ENCODE measurements around the gene PRSS56.

DNA sequence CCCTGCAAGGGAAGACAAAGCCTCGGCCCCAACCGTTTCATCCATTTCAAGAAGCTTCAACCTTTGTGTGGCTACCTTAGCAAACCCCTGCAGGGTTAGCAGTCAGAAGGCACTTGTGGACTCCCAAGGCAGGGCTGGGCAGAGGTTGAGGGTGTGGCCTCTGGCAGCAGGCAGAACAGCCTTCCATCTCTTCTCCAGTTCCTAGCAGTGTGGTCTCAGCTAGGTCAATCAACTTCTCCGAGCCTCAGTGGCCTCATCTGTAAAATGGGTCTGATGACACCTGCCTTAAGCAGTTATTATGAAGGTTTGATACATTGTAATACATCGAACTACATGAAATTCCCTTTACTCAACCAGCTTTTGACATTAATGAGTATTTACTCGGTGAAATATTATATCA lies 6.8 kb upstream of the PRSS56 start:
- TF ChIP-seq, protein P1, sequence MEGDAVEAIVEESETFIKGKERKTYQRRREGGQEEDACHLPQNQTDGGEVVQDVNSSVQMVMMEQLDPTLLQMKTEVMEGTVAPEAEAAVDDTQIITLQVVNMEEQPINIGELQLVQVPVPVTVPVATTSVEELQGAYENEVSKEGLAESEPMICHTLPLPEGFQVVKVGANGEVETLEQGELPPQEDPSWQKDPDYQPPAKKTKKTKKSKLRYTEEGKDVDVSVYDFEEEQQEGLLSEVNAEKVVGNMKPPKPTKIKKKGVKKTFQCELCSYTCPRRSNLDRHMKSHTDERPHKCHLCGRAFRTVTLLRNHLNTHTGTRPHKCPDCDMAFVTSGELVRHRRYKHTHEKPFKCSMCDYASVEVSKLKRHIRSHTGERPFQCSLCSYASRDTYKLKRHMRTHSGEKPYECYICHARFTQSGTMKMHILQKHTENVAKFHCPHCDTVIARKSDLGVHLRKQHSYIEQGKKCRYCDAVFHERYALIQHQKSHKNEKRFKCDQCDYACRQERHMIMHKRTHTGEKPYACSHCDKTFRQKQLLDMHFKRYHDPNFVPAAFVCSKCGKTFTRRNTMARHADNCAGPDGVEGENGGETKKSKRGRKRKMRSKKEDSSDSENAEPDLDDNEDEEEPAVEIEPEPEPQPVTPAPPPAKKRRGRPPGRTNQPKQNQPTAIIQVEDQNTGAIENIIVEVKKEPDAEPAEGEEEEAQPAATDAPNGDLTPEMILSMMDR (IDR thresholded peaks at IDR 0.05) = no peak
- TF ChIP-seq EZH2 (IDR thresholded peaks at IDR 0.05) (no peak), EZH2phosphoT487 (IDR thresholded peaks at IDR 0.05) (no peak)
